T-cell (primary cell): ENCODE results near the gene ANP32E. TPM values are rescaled to one million over a fixed set of nuclear protein-coding genes. Genes with fewer than 3 reads are reported as not detected.
"Not testable (repeated sequence)": the region's sequence is repeated elsewhere in the genome, so short reads cannot be mapped to it uniquely, and the experiment has no call there.

Experiments used
- ATAC-seq, 4 experiments: fragments of 200-7000 bp in 3 of 4; fragments of 150-1000 bp in 1 of 4; cut with Tn5 transposase; replicated peaks in 1 of 4; 1 replicate in 3 of 4; 2 replicates in 1 of 4; pipeline ENCODE4 v1.10.0; 2021; ENCODE audit warnings: moderate library complexity in 3 of 4, mild to moderate bottlenecking in 2 of 4, moderate number of reproducible peaks in 1 of 4
- CTCF ChIA-PET, 2 donors: fragments of 300-600 bp; sonication (Branson Sonifier 250); formaldehyde crosslinking; loops; one replicate each; lab custom pipeline; 2022; ENCODE audit warnings: antibody characterized with exemption in 2 of 2; lab: Charles Lee
- POLR2A ChIA-PET, 2 donors: fragments of 300-600 bp; sonication (Branson Sonifier 250); formaldehyde crosslinking; loops; one replicate each; lab custom pipeline; 2022; ENCODE audit warnings: antibody characterized with exemption in 2 of 2; lab: Charles Lee
- DNase-seq, 35 experiments: peaks; one replicate each; pipeline versions ENCODE4 v3.0.0 to v3.0.0-alpha.2; 2013 to 2023
- H3K27ac ChIP-seq: one replicate; pipeline ENCODE4 v1.5.1; 2013; ENCODE audit warnings: low read length
- H3K27me3 ChIP-seq, 2 experiments: replicated peaks in 1 of 2; 1 replicate in 1 of 2; 2 replicates in 1 of 2; pipeline versions ENCODE4 v1.6.1 to v1.7.0; 2013; ENCODE audit warnings: low read length in 1 of 2, mixed read lengths in 1 of 2; ENCODE audit not compliant: control insufficient read depth in 2 of 2, insufficient read depth in 2 of 2; ENCODE audit errors: extremely low read depth in 1 of 2
- H3K36me3 ChIP-seq, 2 donors: 1 replicate in 1 of 2; 2 replicates in 1 of 2; pipeline versions ENCODE4 v1.6.1 to v1.7.0; 2013; ENCODE audit warnings: low read length in 1 of 2; ENCODE audit not compliant: control insufficient read depth in 2 of 2, insufficient read depth in 1 of 2; ENCODE audit errors: extremely low read depth in 1 of 2
- H3K4me1 ChIP-seq, 2 experiments: 1 replicate in 1 of 2; 2 replicates in 1 of 2; pipeline versions ENCODE4 v1.6.1 to v1.7.0; 2013; ENCODE audit warnings: low read length in 2 of 2, mixed read lengths in 1 of 2; ENCODE audit not compliant: insufficient read depth in 2 of 2, control insufficient read depth in 1 of 2; ENCODE audit errors: extremely low read depth in 1 of 2
- H3K4me3 ChIP-seq, 2 donors: 1 replicate in 1 of 2; 2 replicates in 1 of 2; pipeline versions ENCODE4 v1.5.1 to v1.7.0; 2013; ENCODE audit warnings: mild to moderate bottlenecking in 2 of 2, low read length in 1 of 2, moderate library complexity in 1 of 2; ENCODE audit not compliant: control insufficient read depth in 1 of 2; ENCODE audit errors: extremely low read depth in 1 of 2
- H3K9me3 ChIP-seq: 2 replicates; pipeline ENCODE4 v1.7.0; 2013
- H3K27ac Mint-ChIP-seq, 2 donors: one replicate each; pipeline ENCODE4 v1.8.0; 2020 to 2021; ENCODE audit warnings: mild to moderate bottlenecking in 2 of 2, mixed read lengths in 2 of 2
- H3K27me3 Mint-ChIP-seq, 2 donors: one replicate each; pipeline ENCODE4 v1.8.0; 2021 to 2022; ENCODE audit warnings: mixed read lengths in 2 of 2
- H3K36me3 Mint-ChIP-seq: one replicate; pipeline ENCODE4 v1.8.0; 2021; ENCODE audit warnings: mixed read lengths
- H3K4me1 Mint-ChIP-seq, 3 donors: one replicate each; pipeline ENCODE4 v1.8.0; 2020 to 2022; ENCODE audit warnings: mixed read lengths in 3 of 3, mild to moderate bottlenecking in 1 of 3
- H3K4me3 Mint-ChIP-seq, 3 donors: one replicate each; pipeline ENCODE4 v1.8.0; 2020 to 2022; ENCODE audit warnings: mild to moderate bottlenecking in 3 of 3, mixed read lengths in 3 of 3, moderate library complexity in 3 of 3
- H3K9me3 Mint-ChIP-seq, 3 donors: one replicate each; pipeline ENCODE4 v1.8.0; 2020 to 2022; ENCODE audit warnings: mixed read lengths in 3 of 3
- WGBS: methylation state at CpG from one replicate; pipeline ENCODE4 v1.1.5; 2013; ENCODE audit warnings: missing lambda C conversion rate; ENCODE audit not compliant: insufficient coverage; 5-methylcytosine and 5-hydroxymethylcytosine counted together
- total RNA-seq, 35 experiments: library from RNA in 6 of 35; stranded (reverse) in 6 of 35; fragments of 120-200 nt in 1 of 35; gene quantifications; one replicate each; pipeline versions ENCODE4 v1.2.1 to v1.2.4 and lab custom pipeline; 2013 to 2026

The ANP32E gene
- total RNA-seq, 5 donors from 2014 or later (not counting 1 experiment from before 2014, with no cell fraction given) = 40.2 to 46.3 (median 44.9) TPM

- Histone ChIP-seq H3K27me3 (no peaks in the 10 kb centered on the region), H3K9me3 (no peaks in the 10 kb centered on the region), H3K4me3 (peak overlapping the region; percentile 66 to 98), H3K4me1 (peaks cover 2 to 13% of the 10 kb centered on the region in 2 experiments), H3K27ac (peak overlapping the region; percentile 99), H3K36me3 (peaks cover 3 to 5% of the 10 kb centered on the region in 2 donors)
- DNase-seq (peak; percentile 69 to 94 (median 82)), ATAC-seq (peak; percentile 42 to 63 (median 44))
- Mint-ChIP-seq H3K4me1 (peaks cover 16 to 20% (median 19%) of the 10 kb centered on the region in 3 donors), H3K9me3 (no peaks in the 10 kb centered on the region), H3K27me3 (no peaks in the 10 kb centered on the region), H3K27ac (peak overlapping the region; percentile 96 to 98), H3K36me3 (no peaks in the 10 kb centered on the region), H3K4me3 (no peak overlapping the region)
- under 1% methylated on average over 73 of the region's 78 CpGs for WGBS
- ChIA-PET CTCF (no interaction called here), POLR2A (interaction anchor here (0.6 to 0.7 kb wide), 4 partner anchors 40 to 1017 kb away, joined by 3 to 7 read pairs (median 5); no protein-coding TSS in a partner anchor)
Observed at GRCh38 chr1:150234566-150235293, 1.2 kb downstream of the ANP32E start.

- peak overlapping the region; percentile 99 for H3K27ac ChIP-seq
- peaks cover 2 to 13% of the 10 kb centered on the region in 2 experiments for H3K4me1 ChIP-seq
- H3K4me1 Mint-ChIP-seq = peaks cover 16 to 20% (median 19%) of the 10 kb centered on the region in 3 donors
- 0% methylated on average over 8 of the region's 9 CpGs for WGBS
- no peaks in the 10 kb centered on the region for H3K27me3 Mint-ChIP-seq
- H3K9me3 Mint-ChIP-seq = no peaks in the 10 kb centered on the region
- no peaks in the 10 kb centered on the region for H3K27me3 ChIP-seq
- H3K4me3 Mint-ChIP-seq = no peak overlapping the region
- peaks cover 3 to 5% of the 10 kb centered on the region in 2 donors for H3K36me3 ChIP-seq
- ATAC-seq = no peak
- H3K36me3 Mint-ChIP-seq = no peaks in the 10 kb centered on the region
- H3K9me3 ChIP-seq = no peaks in the 10 kb centered on the region
- POLR2A ChIA-PET = interaction anchor here in 1 of 2 donors (0.6 to 1.0 kb wide), 6 partner anchors 39 to 1017 kb away, joined by 3 to 11 read pairs (median 6); a partner anchor contains a TSS
- peak overlapping the region; percentile 66 to 98 for H3K4me3 ChIP-seq
- peak overlapping the region; percentile 96 to 98 for H3K27ac Mint-ChIP-seq
- CTCF ChIA-PET = interaction anchor here in 1 of 2 donors (0.7 kb wide), 2 partner anchors 20 to 860 kb away, joined by 3 to 5 read pairs; no protein-coding TSS in a partner anchor
- no peak for DNase-seq
Observed at GRCh38 chr1:150234309-150234565, 1.7 kb downstream of the ANP32E start.

- WGBS = no CpG with 5 or more reads among the region's 15 CpGs
- no peaks in the 10 kb centered on the region for H3K9me3 ChIP-seq
- Mint-ChIP-seq H3K4me3 (no peak overlapping the region), H3K36me3 (peaks cover 3% of the 10 kb centered on the region), H3K27ac (peak overlapping the region; percentile 96 to 98), H3K9me3 (no peaks in the 10 kb centered on the region), H3K4me1 (peaks cover 16 to 20% (median 19%) of the 10 kb centered on the region in 3 donors), H3K27me3 (no peaks in the 10 kb centered on the region)
- peaks cover 3 to 9% of the 10 kb centered on the region in 2 donors for H3K36me3 ChIP-seq
- H3K27ac ChIP-seq = peak overlapping the region; percentile 99
- POLR2A ChIA-PET = interaction anchor here in 1 of 2 donors (0.6 to 1.0 kb wide), 7 partner anchors 18 to 1018 kb away, joined by 3 to 11 read pairs (median 7); a partner anchor contains a TSS
- no peaks in the 10 kb centered on the region for H3K27me3 ChIP-seq
- H3K4me3 ChIP-seq = peak overlapping the region; percentile 66 to 98
- peaks cover 2 to 13% of the 10 kb centered on the region in 2 experiments for H3K4me1 ChIP-seq
- DNase-seq = peak in 4 of 35 experiments; percentile 7 to 50 (median 14)
- CTCF ChIA-PET = interaction anchor here in 1 of 2 donors (0.7 to 0.8 kb wide), 3 partner anchors 19 to 860 kb away, joined by 3 to 5 read pairs (median 5); no protein-coding TSS in a partner anchor
- no peak for ATAC-seq
Observed at GRCh38 chr1:150233359-150234308, 2.3 kb downstream of the ANP32E start.

GRCh38 chr1:150232921-150233320, 3.0 kb downstream of the ANP32E start:
- CTCF ChIA-PET = interaction anchor here in 1 of 2 donors (0.8 kb wide), 1 partner anchor 46 kb away, joined by 5 read pairs; no protein-coding TSS in a partner anchor
- Mint-ChIP-seq H3K27ac (peak overlapping the region; percentile 96 to 98), H3K4me1 (peaks cover 16 to 20% (median 19%) of the 10 kb centered on the region in 3 donors)
- H3K27ac ChIP-seq = peak overlapping the region; percentile 99
- H3K9me3 ChIP-seq, H3K36me3 Mint-ChIP-seq, DNase-seq, H3K27me3 Mint-ChIP-seq, H3K27me3 ChIP-seq, H3K9me3 Mint-ChIP-seq, ATAC-seq, H3K4me3 Mint-ChIP-seq, H3K4me3 ChIP-seq, POLR2A ChIA-PET: not testable (repeated sequence)
- peaks cover 3 to 14% of the 10 kb centered on the region in 2 donors for H3K36me3 ChIP-seq
- WGBS = 91% methylated on average over 6 of the region's 10 CpGs
- peaks cover 2 to 13% of the 10 kb centered on the region in 2 experiments for H3K4me1 ChIP-seq

- WGBS = 99% methylated on average over 7 of the region's 10 CpGs
- H3K27ac Mint-ChIP-seq, H3K27ac ChIP-seq, POLR2A ChIA-PET, H3K27me3 Mint-ChIP-seq, H3K4me1 Mint-ChIP-seq, ATAC-seq, H3K4me3 ChIP-seq, H3K4me1 ChIP-seq, H3K27me3 ChIP-seq, H3K9me3 Mint-ChIP-seq, DNase-seq, H3K4me3 Mint-ChIP-seq, H3K9me3 ChIP-seq: not testable (repeated sequence)
- CTCF ChIA-PET = interaction anchor here (0.6 to 0.7 kb wide), 3 partner anchors 13 to 271 kb away, joined by 3 to 4 read pairs (median 3); no protein-coding TSS in a partner anchor
- peaks cover 39% of the 10 kb centered on the region for H3K36me3 Mint-ChIP-seq
- H3K36me3 ChIP-seq = peaks cover 8 to 45% of the 10 kb centered on the region in 2 donors
Observed at GRCh38 chr1:150228246-150228645, 7.7 kb downstream of the ANP32E start.

GRCh38 chr1:150227228-150227627, 8.7 kb downstream of the ANP32E start:
- Mint-ChIP-seq H3K9me3 (no peaks in the 10 kb centered on the region), H3K4me3 (no peak overlapping the region), H3K27ac (no peak overlapping the region), H3K4me1 (peaks cover 0 to 3% (median 0%) of the 10 kb centered on the region in 3 donors), H3K36me3 (peaks cover 42% of the 10 kb centered on the region), H3K27me3 (no peaks in the 10 kb centered on the region)
- peaks cover 8 to 53% of the 10 kb centered on the region in 2 donors for H3K36me3 ChIP-seq
- no peaks in the 10 kb centered on the region for H3K4me1 ChIP-seq
- ATAC-seq (no peak), DNase-seq (no peak)
- no peak overlapping the region for H3K27ac ChIP-seq
- H3K9me3 ChIP-seq = no peaks in the 10 kb centered on the region
- H3K4me3 ChIP-seq = no peak overlapping the region
- POLR2A ChIA-PET = no interaction called here
- CTCF ChIA-PET = no interaction called here
- no peaks in the 10 kb centered on the region for H3K27me3 ChIP-seq
